Amniotic epithelial cell (primary cell): ENCODE results near the gene GCDH.

ENCODE experiments used
- DNase-seq: peaks from one replicate; pipeline ENCODE4 v3.0.0-alpha.2; 2010; ENCODE audit warnings: low read depth

Gene GCDH

DNA sequence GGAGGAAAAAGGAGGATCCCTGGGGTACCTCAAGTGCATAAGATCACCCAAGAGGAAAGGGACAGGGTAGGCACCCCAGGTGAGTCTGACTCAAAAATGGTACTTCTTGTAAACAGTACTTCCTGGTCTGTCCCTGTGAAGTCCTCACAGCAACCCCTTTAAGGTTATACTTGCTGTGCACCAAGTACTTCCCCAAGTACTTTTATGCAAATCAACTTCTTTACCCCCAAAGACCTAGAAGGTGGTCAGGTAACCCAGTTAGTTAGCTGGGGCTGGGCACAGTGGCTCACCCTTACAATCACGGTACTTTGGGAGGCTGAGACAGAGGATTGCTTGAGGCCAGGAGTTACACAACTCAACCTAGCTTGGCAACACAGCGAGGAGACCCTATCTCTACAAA is 49.9 kb downstream of the GCDH start:
- DNase-seq, result no peak

GRCh38 chr19:12943437-12944044 is 52.6 kb downstream of the GCDH start:
- no peak for DNase-seq

DNA sequence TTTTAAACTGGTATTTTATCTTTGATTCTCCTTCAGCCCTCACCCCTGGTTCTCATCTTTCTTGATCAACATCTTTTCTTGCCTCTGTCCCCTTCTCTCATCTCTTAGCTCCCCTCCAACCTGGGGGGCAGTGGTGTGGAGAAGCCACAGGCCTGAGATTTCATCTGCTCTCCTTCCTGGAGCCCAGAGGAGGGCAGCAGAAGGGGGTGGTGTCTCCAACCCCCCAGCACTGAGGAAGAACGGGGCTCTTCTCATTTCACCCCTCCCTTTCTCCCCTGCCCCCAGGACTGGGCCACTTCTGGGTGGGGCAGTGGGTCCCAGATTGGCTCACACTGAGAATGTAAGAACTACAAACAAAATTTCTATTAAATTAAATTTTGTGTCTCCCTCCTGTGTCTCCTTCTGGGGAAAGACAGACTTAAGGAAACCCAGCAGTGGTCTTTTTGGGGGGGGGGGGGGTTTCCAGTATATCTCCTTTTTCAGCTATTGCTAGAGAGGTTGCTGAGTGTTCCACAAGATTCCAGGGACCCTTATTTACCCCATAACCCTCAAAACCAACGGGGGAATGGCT is 53.2 kb downstream of the GCDH start:
- no peak for DNase-seq

GRCh38 chr19:12945479-12946091 is 54.6 kb downstream of the GCDH start, which contains the start of gene RAD23A:
Gene RAD23A (plus strand): TSS chr19:12945862. CDS start chr19:12945949, 87 bp downstream.
- DNase-seq, result peak; percentile 95

- peak; percentile 70 for DNase-seq
Measured at GRCh38 chr19:12946092-12946721, 55.2 kb downstream of the GCDH start.

DNA sequence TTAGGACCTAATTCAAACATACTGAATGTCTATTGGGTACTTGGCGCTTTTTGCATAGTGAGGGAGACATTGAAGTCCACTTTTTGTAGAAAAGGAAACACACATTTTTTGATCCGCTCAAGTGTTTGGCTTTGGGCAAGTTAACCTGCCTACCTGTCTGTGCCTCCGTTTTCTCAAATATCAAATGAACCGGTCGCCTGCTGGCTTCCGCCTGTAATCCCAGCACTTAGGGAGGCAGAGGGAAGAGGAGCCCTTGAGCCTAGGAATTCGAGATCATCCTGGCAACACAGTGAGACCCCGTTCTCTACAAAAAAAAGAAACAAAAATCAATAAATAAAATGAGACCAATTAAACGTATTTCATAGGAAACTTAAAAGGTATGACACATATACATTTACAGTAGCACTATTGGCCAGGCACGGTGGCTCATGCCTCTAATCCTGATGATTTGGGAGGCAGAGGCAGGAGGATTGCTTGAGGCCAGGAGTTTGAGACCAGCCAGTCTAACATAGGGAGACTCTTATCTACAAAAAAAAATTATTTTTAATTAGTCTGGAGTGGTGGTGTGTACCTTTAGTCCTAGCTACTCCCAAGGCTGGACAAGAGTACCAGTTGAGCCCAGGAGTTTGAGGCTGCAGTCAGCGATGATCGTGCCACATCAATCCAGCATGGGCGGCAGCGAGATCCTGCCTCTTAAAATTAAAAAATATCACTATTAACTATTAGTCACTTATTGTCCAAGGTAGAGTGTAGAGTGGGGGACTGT is 56.0 kb downstream of the GCDH start:
- DNase-seq, result no peak

DNA sequence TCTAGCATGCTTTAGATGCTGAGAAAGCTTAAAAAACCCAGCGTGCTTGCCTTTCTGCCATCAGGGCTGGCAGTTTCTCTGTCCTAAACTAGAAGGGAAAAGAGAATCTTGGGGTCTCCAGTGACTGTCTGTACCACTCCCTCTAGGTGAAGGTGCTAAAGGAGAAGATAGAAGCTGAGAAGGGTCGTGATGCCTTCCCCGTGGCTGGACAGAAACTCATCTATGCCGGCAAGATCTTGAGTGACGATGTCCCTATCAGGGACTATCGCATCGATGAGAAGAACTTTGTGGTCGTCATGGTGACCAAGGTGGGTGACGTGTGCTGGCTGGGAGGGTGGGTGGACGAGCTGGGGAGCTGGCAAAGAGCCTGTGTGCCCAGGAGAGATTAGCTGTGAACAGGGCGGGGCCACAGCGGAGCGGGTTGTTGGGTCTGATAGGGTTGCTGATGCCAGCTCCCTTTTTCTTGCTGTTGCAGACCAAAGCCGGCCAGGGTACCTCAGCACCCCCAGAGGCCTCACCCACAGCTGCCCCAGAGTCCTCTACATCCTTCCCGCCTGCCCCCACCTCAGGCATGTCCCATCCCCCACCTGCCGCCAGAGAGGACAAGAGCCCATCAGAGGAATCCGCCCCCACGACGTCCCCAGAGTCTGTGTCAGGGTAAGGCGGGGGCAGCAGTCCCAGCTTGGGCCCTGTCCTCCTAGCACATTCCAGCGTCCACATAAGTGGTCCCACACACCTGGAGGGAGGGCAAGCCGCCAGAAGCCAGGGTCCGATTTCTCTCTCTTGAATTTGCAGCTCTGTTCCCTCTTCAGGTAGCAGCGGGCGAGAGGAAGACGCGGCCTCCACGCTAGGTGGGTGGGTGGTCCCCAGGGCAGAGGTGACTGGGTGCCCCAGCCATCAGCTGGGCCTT is 57.0 kb downstream of the GCDH start:
- no peak for DNase-seq

- DNase-seq, result no peak
Measured at GRCh38 chr19:12948612-12949362, 57.8 kb downstream of the GCDH start.
